ENCODE measurements around the gene RNPEPL1. TPM values are rescaled to one million over a fixed set of nuclear protein-coding genes. Genes with fewer than 3 reads are reported as not detected.

Gene RNPEPL1
- polyA plus RNA-seq, 3 donors = 15.4 to 100 (median 36.4) TPM

- H3K36me3 Mint-ChIP-seq = peaks cover 46 to 71% of the 10 kb centered on the region in 2 donors
- H3K27me3 ChIP-seq (ENCODE audit: control insufficient read depth in 2 of 2, insufficient read depth in 2 of 2, low read length in 2 of 2) = no peaks in the 10 kb centered on the region
- peaks cover 7% of the 10 kb centered on the region for H3K4me1 Mint-ChIP-seq
- H3K9ac ChIP-seq (ENCODE audit: insufficient read depth, low read length, poor library complexity, severe bottlenecking) = no peak overlapping the region
- no peak overlapping the region for H3K4me3 Mint-ChIP-seq
- H3K27ac Mint-ChIP-seq = peak overlapping the region in 1 of 7 donors; percentile 69
- peaks cover 3 to 5% of the 10 kb centered on the region in 2 donors for H3K9me3 ChIP-seq (replicated peaks in 1 of 2; ENCODE audit: control insufficient read depth in 1 of 2, insufficient read depth in 1 of 2, low read length in 2 of 2)
- intact Hi-C loops (cut with micrococcal nuclease) = no loop called here
- peaks cover 0 to 2% (median 0%) of the 10 kb centered on the region in 3 donors for H3K27me3 Mint-ChIP-seq (ENCODE audit: low read depth in 3 of 3)
- peaks cover 22% of the 10 kb centered on the region for H4K20me1 ChIP-seq (ENCODE audit: insufficient read depth, low read length)
- H3K4me3 ChIP-seq (replicated peaks in 1 of 3; ENCODE audit: low read depth in 2 of 3, low read length in 3 of 3) = no peak overlapping the region
- H3K4me1 ChIP-seq (ENCODE audit: control insufficient read depth in 1 of 2, insufficient read depth in 2 of 2, low read length in 2 of 2) = peaks cover under 1 to 5% of the 10 kb centered on the region in 2 donors
- H3K27ac ChIP-seq (ENCODE audit: low read depth in 1 of 2, low read length in 2 of 2) = peak overlapping the region in 1 of 2 donors; percentile 4
- WGBS (ENCODE audit: insufficient coverage) = no CpG with 5 or more reads among the region's 1 CpG
- peaks cover 22 to 56% of the 10 kb centered on the region in 2 donors for H3K36me3 ChIP-seq (replicated peaks in 1 of 2; ENCODE audit: control insufficient read depth in 1 of 2, insufficient read depth in 2 of 2, low read length in 2 of 2)
- H2AFZ ChIP-seq (ENCODE audit: insufficient read depth, low read depth, low read length, poor library complexity, severe bottlenecking) = no peak overlapping the region
- DNase-seq = no peak
- peaks cover 6 to 16% (median 13%) of the 10 kb centered on the region in 7 donors for H3K9me3 Mint-ChIP-seq
- H3K79me2 ChIP-seq (ENCODE audit: insufficient read depth, low read length) = peaks cover 34% of the 10 kb centered on the region
- H3K4me2 ChIP-seq (replicated peaks; ENCODE audit: extremely low read depth, low read length, poor library complexity, severe bottlenecking) = no peak overlapping the region
- TF ChIP-seq CTCF (IDR thresholded peaks at IDR 0.05) = no peak
Measured at GRCh38 chr2:240551811-240552210, 16.5 kb upstream of the RNPEPL1 start.

DNA sequence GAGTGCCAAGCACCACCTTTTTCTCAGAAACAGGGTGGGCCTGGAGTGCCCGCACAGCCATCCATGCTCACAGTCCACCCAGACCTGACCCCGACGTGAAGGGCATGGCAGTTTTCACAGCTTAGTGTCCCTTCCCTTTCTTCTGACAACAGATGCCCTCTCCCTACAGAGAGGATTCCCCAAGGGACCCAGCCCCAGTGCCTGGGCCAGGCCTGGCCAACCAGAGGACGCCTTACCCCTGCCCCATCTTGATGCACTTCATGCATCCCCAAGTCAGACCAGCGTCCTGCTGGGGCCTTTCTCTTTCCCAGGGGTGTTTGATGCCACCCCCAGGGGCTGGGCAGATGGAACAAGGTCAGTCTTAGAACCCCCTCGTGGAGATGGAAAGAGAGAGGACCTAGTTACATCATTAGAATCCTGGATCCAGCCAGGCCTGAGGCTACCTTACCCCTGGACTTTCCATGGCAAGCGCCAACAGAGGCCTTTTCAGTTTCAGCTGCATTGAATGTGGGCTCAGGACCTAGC is 14.3 kb upstream of the RNPEPL1 start:
- Histone ChIP-seq H3K9ac (ENCODE audit: insufficient read depth, low read length, poor library complexity, severe bottlenecking) (no peak overlapping the region), H3K4me2 (replicated peaks; ENCODE audit: extremely low read depth, low read length, poor library complexity, severe bottlenecking) (no peak overlapping the region), H3K36me3 (replicated peaks in 1 of 2; ENCODE audit: control insufficient read depth in 1 of 2, insufficient read depth in 2 of 2, low read length in 2 of 2) (peaks cover 22 to 56% of the 10 kb centered on the region in 2 donors), H3K79me2 (ENCODE audit: insufficient read depth, low read length) (peaks cover 56% of the 10 kb centered on the region), H3K4me3 (replicated peaks in 1 of 3; ENCODE audit: low read depth in 2 of 3, low read length in 3 of 3) (no peak overlapping the region), H3K4me1 (ENCODE audit: control insufficient read depth in 1 of 2, insufficient read depth in 2 of 2, low read length in 2 of 2) (peaks cover 22 to 27% of the 10 kb centered on the region in 2 donors), H4K20me1 (ENCODE audit: insufficient read depth, low read length) (peaks cover 44% of the 10 kb centered on the region), H3K9me3 (replicated peaks in 1 of 2; ENCODE audit: control insufficient read depth in 1 of 2, insufficient read depth in 1 of 2, low read length in 2 of 2) (peaks cover 3 to 5% of the 10 kb centered on the region in 2 donors), H2AFZ (ENCODE audit: insufficient read depth, low read depth, low read length, poor library complexity, severe bottlenecking) (no peak overlapping the region), H3K27me3 (ENCODE audit: control insufficient read depth in 2 of 2, insufficient read depth in 2 of 2, low read length in 2 of 2) (no peaks in the 10 kb centered on the region), H3K27ac (ENCODE audit: low read depth in 1 of 2, low read length in 2 of 2) (no peak overlapping the region)
- no peak overlapping the region for H3K27ac Mint-ChIP-seq
- H3K36me3 Mint-ChIP-seq = peaks cover 50 to 66% of the 10 kb centered on the region in 2 donors
- peaks cover 7 to 13% (median 9%) of the 10 kb centered on the region in 7 donors for H3K9me3 Mint-ChIP-seq
- peaks cover 0 to 7% (median 4%) of the 10 kb centered on the region in 3 donors for H3K27me3 Mint-ChIP-seq (ENCODE audit: low read depth in 3 of 3)
- TF ChIP-seq CTCF (IDR thresholded peaks at IDR 0.05) = no peak
- peaks cover 20% of the 10 kb centered on the region for H3K4me1 Mint-ChIP-seq
- intact Hi-C loops (cut with micrococcal nuclease) = no loop called here
- no peak for DNase-seq
- WGBS (ENCODE audit: insufficient coverage) = 100% methylated on average over 6 of the region's 7 CpGs
- H3K4me3 Mint-ChIP-seq = no peak overlapping the region

Measured in CD14-positive monocyte (primary cell).